SKM-1 treated with dmso at 0.1 percent for 144 hours (cell line): ENCODE results near the gene CYP4F3.
"Not testable (repeated sequence)": the region's sequence is repeated elsewhere in the genome, so short reads cannot be mapped to it uniquely, and the experiment has no call there.

ENCODE experiments used
- DNase-seq: peaks from one replicate; lab custom pipeline; 2025; ENCODE audit not compliant: unreplicated experiment; lab: John Stamatoyannopoulos, UW

Gene CYP4F3

DNA sequence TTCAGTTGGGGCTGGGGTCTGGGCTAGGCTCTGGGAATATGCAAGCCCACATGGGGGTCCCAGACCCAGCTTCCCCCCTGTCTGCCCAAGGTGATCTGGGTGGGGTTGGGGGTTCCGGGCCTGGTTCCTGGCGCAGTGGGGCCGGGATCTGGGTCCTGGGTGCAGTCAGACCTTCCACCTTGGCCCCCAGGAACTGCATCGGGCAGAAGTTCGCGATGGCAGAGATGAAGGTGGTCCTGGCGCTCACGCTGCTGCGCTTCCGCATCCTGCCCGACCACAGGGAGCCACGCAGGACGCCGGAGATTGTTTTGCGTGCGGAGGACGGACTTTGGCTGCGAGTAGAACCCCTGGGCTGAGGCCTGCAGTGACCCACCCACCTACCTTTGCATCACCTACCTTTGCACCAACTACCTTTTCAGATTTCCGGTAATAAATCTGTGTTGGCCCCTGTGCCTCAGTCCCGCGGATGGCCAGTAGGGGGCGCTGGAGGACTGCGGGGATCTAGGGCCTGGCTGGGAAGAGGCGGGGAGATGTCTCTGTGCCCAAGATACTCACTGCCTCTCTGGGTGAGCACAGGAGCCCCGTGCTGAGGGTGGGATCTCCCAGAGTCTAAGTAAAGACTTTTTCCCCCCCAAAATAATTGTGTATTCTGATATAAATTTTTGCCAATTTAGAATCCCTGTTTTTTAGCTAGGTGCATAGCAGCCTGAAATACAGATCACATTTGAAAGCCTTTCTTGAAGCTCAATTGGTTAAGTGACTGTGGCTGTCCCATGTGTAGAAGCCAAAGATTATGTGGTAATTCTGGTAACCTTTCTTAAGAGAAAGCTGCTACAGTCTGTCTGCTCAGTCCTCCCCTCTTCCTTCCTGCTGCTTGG is 11.5 kb upstream of the CYP4F3 start:
- peak; percentile 41 for DNase-seq

DNA sequence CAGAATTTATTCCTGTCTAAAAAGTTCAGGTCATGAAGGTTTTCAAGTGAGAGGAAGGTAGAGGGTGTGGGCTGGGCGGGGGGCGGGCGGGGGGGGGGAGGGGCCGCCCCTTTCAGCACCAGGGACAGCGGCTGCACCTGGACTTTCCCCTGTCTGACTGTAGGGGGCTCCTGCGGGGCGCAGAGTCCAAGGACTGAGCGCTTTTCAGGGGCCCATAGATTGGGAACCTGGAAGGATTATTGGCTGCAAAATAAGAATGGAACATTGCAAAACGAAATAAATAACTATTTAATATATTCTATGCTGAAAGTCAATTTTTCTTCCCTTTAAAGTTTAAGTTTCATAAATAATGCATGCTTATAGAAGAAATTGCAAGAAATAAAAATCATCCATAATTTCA is 8.9 kb upstream of the CYP4F3 start:
- peak; percentile 4 for DNase-seq

DNA sequence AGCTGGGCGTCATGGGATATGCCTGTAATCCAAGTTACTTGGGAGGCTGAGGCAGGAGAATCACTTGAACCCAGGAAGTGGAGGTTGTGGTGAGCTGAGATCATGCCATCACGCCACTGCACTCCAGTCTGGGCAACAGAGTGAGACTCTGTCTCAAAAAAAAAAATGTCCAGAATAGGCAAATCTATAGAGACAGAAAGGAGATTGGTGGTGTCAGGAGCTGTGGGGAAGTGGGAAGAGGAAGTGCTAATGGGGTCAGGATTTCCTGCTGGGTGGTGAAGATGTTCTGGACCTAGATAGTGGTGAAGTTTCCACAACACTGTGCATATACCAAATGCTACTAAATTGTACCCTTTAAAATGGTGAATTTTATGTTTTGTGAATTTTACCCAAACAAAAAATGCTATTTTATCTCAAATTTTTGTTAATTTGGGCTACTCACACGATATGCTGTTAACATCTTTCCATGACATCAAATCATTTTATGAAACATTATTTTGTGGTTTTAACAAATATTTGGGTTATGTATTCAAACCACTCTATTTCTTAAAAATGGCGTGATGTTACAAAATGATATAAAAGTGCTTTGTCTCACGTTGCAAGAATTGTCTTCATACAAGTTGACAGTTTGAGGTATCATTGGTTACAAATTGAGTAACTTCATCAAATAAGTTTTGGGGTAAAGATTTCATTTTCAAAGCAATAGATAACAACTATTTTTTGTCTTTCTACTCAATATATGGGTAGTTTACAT is 7.4 kb upstream of the CYP4F3 start:
- DNase-seq: peak; percentile 95

DNA sequence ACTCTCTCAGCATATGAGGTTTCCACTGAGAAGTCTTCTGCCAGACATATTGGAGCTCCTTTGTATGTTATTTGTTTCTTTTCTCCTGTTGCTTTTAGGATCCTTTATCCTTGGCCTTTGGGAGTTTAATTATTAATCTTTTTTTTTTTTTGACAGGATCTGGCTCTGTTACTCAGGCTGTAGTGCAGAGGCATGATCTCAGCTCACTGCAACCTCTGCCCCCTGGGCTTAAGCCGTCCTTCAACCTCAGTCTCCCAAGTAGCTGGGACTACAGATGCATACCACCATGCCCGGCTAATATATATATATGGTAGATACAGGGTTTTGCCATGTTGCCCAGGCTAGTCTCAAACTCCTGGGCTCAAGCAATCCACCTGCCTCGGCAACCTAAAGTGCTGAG is 6.6 kb upstream of the CYP4F3 start:
- no peak for DNase-seq

DNA sequence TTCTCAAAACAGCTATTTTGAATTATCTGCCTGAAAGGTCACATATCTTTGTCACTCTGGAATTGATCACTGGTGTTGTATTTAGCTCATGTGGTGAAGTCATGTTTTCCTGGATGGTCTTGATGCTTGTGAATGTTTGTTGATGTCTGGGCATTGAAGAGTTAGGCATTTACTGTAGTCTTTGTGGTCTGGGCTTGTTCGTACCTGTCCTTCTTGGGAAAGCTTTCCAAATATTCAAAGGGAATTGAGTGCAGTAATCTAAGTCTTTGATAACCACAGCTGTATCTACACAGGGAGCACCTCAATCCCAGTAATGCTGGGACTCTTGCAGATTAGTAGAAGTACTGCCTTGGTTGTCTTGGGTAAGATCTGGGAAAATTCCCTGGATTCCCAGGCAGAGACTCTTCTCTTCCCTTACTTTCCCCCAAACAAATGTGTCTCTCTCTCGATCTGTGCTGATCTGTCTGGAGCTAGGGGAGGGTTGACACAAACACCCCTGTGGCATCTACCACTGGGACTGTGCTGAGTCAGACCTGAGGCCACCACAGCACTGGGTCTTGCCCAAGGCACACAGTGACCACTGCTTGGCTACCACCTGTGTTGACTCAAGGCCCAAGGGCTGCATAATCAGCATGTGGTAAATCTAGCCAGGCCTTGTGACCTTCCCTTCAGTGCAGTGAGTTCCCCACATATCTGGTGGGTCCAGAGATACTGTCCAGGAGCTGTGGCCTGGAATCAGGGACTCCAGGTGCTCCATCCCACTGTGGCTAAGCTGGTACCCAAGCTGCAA is 5.5 kb upstream of the CYP4F3 start:
- DNase-seq: no peak

DNA sequence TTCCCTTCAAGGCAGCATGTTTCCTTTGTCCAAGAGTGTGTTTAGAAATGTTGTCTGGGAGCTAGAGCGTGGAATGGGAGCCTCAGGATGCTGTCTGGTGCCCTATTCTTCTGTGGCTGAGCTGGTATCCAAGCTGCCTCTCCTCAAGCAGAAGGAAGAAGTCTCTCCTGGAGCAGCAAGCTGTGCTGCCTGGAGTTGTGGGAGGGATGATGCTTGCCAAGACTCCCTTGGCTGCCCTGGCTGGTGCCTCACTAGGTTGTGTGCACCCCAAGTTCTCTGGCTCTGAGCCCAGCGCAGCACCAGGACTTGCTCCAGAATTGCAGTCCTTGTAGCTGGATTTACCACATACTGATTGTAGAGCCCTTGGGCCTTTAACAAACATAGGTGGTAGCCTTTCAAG is 4.7 kb upstream of the CYP4F3 start:
- DNase-seq: no peak

DNA sequence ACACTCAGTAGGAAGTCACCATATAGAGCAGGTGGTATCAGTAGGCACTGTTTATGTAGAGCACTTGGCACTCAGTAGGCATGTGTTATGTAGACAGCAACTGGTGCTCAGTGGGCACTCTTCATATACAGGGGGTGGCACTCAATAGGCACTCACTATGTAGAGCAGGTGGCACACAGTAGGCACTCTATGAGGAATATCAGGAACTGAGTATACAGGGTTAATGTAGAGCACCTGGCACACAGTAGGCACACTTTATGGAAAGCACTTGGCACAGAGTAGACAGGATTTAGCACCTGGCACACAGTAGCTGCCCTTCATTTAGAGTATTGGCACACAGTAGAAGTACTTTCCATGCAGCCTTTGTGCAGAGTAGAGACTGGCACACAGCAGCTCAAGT is 1.1 kb upstream of the CYP4F3 start:
- DNase-seq: no peak

DNA sequence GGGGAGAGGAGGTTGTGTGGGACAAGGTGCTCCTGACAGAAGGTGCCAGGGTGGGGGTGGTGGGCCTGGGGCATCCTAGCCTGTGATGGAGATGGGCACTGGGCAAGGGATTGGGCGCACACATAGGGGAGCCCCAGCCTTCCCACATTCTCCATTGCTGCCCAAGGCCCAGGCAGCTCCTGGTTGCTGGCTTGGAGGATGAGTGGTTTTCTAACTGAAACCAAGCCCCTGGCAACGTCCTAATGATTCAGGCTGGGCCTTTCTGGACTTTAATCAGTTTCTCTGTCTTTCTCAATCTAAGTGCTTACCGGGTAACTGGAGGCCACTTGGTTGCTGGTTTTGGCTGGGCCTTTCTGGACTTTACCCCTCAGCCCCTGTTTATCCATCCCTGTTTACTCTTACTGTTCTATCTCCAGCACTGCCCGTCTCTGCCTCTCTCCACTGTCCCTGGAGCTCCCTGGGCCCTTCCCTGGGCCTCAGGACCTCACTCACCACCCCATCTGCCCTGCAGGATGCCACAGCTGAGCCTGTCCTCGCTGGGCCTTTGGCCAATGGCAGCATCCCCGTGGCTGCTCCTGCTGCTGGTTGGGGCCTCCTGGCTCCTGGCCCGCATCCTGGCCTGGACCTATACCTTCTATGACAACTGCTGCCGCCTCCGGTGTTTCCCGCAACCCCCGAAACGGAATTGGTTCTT is 354 bp downstream of the CYP4F3 start:
- DNase-seq: no peak

DNA sequence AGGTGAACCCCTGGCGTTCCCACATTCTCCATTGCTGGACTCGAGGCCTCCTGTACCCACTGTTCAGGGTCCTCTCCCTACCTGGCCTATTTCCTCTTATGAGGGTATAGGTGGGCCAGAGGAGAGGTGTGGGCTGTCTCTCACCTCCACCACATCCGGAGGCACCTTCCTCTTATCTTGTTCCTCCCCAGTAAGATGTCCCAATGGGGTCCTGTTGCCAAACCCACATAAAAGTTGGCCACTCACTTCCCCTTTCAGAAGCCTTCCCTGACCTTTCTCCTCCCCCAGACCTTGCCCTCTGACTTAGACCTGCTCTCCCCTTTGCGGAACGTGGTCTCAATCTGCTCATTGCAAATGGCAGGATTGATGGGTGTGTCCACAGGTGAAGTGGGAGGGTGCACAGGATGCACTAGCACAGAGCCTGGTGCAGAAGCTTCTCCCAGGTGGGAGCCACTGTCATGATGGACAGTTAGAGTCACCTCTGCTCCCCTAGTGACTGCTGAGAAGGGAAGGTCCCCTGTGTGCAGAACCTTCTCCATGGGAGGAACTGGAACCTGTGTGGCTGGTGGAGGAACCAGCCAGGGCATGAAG is 1.3 kb downstream of the CYP4F3 start:
- peak; percentile 97 for DNase-seq

DNA sequence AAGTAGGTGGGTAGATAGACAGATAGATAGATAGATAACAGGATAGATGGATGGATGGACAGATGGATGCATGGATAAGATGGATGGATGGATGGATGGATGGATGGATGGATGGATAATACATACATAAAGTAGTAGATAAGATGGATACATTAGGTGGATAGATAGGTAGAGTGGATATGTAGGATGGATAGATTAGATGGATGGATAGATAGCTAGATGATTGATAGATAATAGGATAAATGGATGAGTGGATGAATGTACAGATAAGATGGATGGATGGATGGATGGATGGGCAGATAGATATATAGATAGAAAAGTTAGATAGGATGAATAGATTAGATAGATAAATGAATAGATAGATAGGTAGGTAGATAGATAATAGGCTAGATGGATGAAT is 2.1 kb downstream of the CYP4F3 start:
- DNase-seq: no peak

DNA sequence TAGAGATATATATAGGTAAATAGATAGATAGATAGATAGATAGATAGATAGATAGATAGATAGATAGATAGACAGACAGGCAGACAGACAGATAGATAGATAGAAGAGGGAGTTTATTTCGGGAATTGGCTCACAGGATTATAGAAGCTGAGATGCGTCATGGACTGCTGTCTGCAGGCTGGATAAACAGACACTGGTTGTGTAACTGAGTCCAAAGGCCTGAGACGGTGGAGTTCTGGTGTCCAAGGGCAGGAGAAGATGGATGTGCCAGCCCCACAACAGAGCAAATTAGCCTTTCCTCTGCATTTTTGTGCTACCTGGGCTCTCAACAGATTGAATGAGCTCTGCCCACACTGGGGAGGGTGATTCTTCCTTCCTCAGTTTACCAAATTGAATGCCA is 2.7 kb downstream of the CYP4F3 start:
- DNase-seq: no peak

DNA sequence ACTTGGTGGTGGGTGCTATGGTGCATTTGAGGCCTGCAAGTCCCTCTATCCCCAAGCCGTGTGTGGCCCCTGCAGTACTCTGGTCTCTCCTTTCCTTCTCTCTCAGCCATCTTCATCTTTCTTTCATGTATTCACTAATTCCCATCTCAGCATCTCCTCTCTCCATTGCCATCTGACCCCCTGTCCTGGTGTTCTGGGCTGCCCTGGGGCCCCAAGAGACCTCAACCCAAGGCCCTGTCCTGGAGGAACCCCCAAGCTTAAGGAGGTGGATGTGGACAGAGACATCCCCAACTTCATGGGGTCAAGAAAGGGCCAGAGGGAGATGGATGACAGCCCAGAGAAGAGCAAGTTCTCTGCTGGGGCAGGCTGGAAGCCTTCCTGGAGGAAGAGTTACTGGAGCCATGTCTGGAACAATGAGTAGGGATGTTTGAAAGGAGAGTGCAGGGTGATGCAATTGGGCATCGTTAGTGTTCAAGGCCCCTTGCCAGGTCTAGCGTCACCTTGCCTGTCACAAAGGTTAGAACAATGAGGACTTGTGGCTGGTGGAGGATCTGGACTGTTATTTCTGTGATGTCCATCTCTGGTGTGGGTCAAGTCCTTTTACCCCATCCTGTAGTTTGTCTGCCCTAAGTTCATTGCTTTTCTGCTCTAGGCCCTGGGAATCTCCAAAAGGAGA is 3.5 kb downstream of the CYP4F3 start:
- no peak for DNase-seq

DNA sequence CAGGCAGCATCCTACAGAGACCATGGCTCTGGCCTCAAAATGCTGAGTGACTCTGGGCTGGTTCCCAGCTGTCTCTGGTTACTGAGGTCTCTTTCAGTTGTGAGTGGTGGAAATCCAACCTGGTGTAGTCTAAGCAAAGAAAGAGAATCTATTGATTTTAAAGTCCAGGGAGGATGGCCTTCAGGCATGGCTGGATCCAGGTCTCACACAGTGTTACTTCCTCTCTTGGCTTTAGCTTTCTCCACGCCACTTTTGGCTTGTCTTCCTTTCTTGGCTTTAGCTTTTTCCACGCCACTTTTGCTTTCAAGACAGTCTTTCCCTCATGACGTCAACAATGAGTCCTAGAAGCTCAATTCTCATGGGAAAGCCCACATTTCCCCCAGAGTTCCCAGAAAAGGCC is 4.1 kb downstream of the CYP4F3 start:
- no peak for DNase-seq

DNA sequence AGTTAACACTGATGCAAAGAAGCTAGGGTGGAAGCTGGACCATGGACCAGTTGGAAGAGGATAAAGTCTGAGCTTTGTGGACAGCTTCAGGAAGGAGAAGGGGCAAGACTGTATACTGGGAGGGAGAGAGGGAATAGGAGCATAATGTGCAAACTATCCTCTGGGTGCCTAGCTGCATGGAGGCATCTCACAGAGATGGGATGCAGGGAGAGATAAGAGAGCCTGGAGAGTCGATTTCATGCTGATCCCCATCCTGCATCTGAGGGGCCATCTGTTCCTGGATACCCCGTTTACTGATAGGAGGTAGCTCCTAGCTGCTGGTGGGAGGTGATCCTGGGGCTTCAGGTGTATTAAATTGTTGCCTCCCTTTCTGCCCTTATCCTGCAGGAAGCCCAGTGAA is 8.8 kb downstream of the CYP4F3 start:
- DNase-seq: no peak

DNA sequence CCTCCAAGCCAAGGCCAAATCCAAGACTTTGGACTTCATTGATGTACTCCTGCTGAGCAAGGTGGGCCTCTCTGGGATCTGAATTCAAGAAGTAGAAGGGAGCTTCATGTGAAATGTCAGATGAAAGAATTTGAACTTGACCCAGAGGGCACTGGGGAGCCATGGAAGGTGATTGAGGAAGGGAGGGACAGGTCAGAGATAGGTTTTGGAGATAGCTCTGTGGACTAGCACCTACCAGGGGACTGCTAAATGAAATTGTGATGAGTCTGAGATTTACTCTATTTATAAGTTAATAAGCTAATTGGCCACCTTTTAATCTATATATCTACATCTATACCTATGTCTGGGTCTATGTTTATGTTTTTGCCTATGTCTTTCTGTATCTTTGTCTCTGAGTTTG is 9.4 kb downstream of the CYP4F3 start:
- DNase-seq: not testable (repeated sequence)

DNA sequence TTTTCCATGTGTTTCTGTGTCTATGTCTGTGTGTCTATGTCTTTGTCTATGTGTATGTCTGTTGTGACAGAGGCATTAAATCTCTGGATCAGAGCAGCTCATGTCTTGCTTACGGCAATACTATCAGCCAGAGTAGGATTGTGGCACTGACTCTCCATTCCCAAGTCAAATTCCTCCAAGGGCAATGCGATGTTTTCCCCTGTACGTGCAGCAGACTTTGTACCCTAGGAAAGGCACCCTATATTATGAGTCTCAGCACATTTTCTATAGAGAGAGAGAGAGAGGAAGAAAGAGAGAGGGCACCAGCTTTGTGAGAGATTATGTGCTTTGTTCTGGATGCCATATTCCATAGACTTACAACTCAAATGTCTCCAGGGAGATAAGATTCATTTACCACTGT is 11.1 kb downstream of the CYP4F3 start:
- no peak for DNase-seq

DNA sequence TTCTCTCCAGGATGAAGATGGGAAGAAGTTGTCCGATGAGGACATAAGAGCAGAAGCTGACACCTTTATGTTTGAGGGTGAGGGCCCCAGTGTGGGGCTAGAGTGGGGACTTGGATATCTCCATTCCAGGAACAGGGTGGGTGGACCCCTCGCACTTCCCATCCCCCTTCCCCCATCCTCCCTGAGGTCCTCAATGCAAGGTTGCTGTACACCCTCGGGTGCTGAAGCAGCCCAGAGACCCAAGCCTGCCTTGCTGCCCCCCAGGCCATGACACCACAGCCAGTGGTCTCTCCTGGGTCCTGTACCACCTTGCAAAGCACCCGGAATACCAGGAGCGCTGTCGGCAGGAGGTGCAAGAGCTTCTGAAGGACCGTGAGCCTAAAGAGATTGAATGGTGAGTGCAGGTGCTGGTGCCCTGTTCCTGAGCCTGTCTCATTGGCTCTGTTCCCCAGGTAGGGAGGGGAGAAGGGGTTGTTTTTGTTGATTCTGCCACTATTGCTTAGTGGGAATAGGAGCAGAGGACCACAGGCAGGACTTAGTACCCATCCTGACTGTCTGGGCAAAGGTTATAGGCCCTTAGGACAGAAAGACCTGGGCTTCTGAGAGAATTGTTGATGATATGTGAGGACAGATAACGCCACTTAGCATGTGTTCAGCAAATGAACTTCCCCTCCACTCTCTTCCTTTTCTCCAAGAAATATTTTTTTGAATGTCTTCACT is 12.0 kb downstream of the CYP4F3 start:
- DNase-seq: no peak

DNA sequence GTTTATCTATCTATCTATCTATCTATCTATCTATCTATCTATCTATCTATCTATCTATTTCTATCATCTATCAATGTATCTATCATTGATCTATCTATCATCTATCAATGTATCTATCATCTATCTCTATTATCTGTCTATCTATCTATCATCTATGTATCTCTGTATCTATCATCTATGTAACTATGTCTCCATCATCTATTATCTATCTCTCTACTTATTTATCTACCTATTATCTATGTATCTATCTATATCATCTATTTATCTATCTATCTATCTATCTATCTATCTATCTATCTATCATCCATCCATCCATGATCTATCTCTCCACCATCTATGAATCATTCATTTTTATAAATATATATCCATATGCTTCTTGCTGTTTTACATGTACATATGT is 15.8 kb downstream of the CYP4F3 start:
- no peak for DNase-seq

DNA sequence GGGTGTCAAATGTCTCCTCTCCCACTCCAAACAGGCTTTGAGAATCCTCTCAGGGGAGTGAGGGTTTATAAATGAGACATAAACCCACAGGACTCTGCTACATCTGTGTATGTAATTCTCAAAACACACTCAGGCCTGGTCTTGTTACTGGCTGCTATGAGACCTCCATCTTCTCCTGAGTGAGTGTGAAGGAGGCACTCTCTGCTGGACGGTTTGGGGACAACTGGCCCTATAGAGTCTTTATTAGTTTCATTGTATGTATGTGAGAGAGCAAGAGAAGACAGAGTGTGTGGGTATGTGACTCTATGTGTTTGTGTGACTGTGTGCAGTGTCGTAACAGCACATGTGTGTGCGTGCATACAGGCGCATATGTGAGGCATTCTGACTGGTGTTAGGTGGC is 22.6 kb downstream of the CYP4F3 start:
- no peak for DNase-seq

DNA sequence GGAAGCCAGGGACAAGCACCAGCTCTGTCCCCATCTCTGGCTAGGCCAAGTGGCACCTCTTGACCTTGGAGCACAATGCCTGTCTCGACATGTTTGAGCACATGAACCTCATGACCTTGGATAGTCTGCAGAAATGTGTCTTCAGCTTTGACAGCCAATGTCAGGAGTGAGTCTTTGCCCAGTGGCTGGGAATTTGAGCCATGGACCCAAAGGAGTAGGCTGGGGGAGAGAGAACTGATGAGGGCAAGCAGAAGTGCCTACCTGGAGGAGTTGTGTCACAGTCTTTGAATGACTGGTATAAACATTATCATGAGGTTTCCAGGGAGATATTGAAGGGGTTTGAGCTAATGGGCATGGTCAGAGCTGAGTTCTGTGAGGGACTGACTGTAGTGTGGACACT is 25.5 kb downstream of the CYP4F3 start:
- DNase-seq: no peak
